Stimulated activated CD8-positive, alpha-beta memory T cell treated with anti-CD3 and anti-CD28 coated beads, Interleukin-4, amount 100 ng/mL, for 24 hours (primary cell): ENCODE results near the gene NSF.
"Not testable (repeated sequence)": the region's sequence is repeated elsewhere in the genome, so short reads cannot be mapped to it uniquely, and the experiment has no call there.

Experiments used
- DNase-seq: peaks from one replicate; pipeline ENCODE4 v3.0.0-alpha.2; 2020; ENCODE audit warnings: low read depth

The NSF gene

DNA sequence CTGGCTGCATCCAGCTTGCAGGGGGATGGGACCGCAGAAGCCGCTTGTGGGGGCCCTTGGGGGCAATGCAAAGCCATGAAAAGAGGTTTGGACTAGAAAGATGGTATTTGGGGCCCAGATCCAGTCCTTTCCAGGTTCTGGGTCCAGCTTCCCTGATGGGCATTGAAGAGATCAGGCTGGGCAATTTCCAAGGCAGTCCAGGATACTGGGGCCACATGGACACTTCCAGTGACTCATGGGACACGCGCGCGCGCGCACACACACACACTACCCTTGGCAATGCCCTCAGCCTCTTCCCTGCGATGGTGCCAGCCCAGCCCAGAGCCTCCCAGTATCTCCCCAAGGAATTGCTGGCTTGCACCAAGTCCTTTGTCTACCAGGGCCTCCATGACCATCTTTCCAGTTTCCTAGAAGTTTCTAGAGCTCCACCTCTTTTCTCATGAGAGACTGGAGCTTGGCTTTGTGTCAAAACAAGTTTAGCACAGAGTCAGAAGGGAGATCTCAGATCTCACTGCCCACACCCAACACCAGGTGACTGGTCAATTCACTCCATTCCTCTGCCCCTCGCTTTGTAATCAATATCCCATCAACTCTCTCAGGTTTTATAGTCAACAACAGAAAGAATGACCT is 183.8 kb downstream of the NSF start:
- no peak for DNase-seq

DNA sequence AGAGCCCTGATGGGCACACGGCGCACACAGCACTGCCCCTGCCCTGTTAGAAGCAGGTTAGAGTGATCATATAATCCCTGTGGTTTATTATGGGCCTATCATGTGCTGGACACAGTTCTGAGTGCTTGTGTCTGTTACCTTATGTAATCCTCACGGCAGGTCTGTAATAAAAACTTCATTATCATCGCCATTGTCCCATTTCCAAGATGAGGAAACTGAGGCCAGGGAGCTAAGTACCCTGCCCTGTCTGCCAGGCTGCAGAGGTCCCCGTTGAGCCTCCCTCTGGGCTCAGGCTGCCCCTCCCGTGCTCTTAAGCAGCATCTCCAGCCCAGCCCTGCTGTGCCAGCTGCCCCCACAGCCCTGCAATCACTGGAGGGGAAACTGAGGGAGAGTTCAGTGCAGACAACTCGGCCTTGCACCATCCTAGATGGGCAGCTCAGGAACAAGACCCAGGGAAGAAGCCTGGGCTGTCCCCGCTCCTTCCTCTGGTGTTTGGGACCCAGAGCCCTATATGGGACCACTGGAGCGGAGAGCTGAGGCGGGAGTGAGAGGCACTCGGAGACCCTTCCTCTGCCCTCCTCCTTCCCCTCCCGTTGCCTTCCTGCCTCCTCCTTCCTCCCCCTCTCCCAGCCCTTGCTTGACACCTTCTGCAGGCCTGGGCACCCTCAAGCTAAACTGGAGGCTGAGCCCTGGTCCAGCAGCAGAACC is 186.0 kb downstream of the NSF start:
- no peak for DNase-seq

DNA sequence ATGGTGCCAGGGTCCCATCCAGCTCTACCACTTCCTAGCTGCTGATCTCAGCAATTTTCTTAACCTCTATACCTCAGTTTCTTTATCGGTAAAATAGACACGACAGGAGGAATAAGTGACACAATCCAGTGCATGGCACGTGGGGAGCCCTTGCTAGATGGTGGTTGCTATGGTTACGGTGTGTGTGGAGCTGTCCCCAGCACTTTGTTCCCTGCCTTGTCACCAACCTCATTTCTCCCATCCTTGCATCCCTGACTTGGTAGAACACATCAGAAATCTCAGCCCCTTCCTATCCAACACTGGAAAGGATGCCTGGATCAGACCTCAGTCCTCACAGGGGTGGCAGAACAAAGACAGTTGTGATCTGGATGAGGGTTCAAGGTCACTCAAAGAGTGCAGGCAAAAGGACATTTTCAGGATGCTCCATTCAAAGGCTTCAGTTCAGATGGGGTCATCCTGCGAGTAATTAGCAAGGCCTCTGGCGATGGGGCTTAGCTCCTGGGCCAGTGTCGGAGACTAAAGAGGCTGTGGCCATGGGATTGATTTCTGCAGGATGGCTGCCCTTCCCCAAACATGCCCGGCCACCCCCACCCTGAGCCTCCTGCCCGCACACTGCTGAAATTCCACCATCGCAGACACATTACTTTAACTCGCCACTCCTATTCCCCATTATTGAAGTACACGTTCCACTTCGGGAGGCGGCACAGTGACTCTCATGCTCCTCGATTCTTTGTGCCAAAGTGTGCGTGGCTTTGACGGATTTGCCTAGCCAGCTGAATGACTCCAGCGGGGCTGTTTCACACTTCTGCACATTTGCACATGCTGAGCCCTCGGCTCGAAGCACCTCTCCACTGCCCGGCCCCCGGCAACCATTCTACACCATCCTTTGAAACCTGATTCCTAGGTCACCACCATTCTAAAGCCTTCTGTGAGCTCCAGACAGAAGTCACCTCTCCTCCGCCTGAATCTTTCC is 187.8 kb downstream of the NSF start:
- no peak for DNase-seq

DNA sequence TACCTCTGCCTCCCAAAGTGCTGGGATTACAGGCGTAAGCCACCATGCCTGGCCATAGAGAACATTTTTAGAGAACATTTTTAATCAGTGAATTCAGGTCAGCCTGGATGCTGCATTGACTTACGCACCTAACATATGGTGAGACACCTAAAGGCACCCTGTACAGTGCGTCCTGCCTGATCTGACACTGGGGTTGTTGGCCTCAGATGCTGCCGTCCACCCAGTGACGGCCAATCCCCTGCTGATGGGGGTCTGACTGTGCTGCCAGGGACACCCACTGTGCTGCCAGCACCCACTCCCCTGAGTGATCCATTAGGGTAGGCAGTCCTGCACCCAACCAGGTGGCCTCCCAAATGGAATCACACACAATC is 189.5 kb downstream of the NSF start:
- no peak for DNase-seq

DNA sequence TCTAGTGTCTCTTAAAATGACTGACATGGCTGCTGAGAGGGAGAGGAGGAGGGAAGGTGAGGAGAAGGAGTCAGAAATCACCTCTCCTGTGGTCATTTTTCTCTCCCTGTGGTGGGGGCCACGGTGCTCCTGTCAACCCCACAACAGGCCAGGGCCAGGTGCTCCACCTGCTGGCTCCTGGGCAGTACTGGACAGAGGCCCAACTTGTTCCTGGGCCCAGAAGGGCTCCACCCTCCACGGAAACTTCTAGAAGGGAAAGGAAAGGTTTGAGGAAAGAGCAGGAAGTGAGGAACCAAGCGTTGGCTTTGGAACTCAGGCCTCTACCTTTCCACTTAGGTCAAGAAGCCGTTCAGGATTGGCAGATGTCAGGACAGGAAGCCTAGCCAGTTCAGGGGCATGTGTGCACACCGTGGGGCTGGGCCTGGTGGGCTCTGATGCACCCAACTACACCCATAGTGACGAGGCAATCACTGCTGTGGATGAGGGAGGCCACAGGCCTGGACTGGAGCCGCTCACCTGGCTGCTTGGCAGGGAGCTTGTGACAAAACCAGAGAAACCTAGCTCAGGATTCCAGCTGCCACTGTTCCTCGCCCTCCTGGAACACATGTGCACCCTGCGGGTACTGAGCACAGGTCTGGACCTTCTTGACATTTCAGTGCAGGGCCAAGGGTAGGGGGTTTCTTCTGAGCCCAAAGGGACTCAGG is 191.9 kb downstream of the NSF start:
- DNase-seq: no peak

DNA sequence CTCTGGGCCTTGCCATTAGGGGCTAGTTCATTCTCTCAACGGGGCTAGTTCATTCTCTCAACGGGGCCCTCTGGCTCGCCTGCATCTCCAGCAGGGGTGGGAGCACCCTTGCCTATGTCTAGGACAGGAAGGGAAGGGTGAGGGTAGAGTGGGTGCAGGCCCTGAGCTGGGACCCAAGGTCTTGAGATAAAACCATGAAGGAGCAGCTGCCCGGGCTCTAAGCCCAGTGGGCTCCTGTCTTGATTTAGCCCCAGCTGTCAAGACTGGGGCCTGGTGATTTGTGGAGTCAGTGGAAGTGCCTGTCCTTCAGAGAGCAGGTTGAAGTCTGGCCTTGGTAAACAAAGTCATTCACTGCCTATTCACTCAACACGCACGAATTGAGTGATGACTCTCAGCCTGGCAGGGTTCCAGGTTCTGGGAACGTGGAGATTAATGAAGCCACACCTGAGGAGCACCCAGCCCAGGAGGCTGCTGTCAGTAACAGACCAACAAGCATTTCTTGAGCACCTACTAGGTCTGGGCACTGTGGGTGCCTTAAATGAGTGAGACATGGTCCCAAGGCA is 192.6 kb downstream of the NSF start:
- no peak for DNase-seq

DNA sequence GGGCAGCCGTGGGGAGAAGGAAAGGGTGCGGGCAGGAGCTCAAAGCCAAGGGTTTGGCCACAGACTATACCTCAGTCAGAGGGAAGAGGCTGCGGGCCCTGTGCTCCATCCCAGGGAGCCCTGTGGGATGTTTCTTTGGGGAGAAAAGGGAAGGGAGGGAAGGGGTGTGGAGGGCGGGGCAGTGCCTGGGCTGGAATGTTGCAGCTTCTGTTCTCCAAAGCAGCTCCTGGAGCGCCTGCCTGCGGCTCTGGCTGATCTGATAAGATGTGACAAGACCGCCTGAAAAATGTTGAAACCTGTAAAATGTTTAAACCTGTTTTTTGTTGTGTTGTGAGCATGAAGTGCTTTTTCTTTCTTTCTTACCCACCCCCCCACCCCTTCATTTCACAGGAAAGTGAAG is 195.2 kb downstream of the NSF start:
- no peak for DNase-seq

DNA sequence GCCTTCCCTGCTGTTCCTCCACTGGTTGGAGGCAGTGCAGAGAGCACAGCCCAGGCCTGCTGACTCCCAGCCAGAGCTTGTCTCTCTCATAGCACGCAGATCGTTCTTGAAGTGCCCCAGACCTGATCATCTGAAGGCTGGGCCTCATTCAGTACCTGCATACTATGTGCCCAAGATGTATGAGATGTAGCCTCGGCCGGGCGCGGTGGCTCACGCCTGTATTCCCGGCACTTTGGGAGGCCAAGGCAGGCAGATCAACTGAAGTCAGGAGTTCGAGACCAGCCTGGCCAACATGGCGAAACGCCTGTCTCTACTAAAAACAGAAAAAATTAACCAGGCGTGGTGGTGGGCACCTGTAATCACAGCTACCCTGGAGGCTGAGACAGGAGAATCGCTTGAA is 197.0 kb downstream of the NSF start:
- DNase-seq: no peak

DNA sequence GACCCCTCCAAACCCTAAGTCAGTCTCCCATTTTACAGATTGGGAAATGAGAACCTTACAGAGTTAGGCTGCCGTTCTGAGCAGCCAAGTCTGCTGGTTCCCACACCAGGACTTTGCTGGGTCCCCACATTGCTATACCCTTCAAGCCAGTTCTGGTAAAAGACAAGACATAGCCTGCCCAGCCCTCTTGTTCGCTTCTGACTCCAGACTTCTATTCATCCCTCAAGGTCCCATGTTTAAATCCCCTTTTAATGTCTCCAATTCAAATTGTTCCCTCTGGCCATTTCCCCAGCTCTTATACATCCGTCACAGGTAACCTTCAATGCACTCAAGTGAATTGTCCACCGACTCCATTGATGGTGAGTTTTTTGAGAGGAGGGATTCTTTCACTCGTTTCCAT is 197.8 kb downstream of the NSF start:
- DNase-seq: no peak

DNA sequence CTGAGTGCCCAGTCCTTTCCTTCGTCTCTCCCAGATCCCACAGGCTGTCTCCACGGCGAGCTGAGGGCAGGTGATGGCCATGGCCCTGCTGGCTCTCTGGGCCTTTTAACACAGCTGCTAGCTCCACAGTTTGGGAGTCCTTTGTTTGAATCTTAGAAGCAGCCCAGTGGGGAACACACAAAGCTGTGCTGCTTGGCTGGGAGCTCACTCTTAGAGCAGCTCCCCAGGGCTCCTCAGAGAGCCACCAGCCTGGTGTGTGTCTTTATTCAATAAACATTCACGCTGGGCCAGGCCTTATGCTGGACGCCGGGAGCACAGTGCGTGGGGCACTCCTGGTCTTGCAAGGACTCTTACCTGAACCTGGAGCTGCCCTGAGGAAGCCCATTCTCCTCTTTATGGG is 198.3 kb downstream of the NSF start:
- DNase-seq: no peak

DNA sequence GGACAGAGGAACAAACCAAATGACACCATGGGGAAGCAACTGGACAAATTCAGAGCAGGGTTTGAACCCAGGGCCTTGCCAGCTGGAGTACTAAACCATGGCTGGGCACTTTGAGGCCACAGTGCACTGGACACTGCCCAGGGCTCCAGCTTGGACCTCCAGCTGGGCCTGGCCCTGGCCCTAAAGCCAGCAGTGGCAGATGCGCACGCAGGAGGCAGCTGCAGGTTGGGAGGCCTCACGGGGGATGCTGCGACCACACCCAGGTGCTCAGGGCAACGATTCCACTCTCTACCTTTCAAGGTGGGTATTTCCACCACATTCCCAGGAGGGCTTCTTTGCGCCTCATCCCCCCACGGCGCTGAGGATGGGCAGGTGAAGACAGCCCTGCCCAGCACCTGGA is 199.1 kb downstream of the NSF start:
- no peak for DNase-seq

DNA sequence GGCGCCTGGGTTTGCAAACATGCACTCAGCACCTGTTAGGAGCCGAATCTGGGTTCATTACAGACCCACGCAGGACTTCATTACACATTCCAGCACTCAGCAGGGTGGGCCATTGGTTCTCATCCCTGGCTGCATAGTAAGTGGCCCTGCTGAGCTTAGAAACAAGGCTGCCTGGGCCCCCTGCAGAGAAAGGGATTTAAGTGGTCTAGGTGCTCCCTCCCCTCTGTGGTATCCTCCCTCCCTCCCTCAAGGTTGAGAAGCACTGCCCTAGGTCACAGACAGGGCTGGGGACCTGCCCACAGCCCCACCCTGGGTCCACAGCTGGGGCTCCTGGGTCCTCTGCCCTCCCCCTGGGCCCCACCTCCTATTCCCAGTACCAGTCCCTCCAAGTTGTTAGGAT is 199.7 kb downstream of the NSF start:
- no peak for DNase-seq

DNA sequence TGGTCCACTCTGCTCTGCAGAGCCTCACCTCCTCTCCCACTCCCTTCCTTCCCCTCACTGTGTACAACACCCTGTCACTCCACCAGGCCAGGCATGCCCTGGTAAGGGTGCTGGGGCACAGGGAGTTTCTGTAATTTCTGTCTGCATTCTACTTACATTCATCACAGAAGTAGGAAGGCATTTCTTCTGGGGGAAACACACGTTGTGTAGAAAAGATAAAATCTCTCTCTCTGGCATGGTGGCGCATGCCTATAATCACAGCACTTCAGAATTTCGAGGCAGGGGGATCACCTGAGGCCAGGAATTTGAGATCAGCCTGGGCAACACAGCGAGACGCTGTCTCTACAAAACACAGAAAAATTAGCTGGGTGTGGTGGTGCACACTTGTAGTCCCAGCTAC is 201.1 kb downstream of the NSF start:
- DNase-seq: no peak

DNA sequence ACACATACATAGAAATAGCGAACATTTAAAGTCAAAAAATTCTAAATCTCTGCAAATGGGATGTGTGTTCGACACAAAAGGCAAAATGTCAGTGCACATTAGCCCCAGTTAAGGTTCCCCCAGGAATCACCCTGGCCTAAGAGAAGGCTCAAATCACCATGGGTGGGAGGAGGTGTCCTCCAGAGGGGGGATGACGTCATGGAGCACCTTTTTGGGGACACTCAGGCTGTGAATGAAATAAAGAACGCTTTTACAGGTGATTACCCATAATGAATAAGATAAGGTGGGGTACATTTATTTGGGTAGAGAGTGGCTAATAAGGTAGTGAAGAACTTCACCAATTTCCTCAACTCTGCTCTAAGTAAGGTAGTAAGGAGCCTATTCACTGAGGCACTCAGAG is 201.6 kb downstream of the NSF start:
- DNase-seq: no peak

DNA sequence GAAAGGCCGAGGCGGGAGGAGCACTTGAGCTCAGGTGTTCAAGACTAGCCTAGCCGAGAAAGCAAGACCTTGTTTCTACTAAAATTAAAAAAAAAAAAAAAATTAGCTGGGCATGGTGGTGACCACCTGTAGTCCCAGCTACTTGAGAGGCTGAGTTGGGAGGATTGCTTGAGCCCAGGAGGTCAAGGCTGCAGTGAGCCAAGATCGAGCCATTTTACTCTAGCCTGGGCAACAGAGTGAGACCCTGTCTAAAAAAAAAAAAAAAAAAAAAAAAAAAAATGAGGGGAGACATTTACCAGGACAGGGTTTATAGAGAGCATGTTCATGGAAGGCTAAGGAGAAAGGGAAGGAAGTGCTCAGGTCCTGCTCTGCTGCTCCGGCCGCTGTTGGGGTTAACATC is 202.6 kb downstream of the NSF start:
- not testable (repeated sequence) for DNase-seq

DNA sequence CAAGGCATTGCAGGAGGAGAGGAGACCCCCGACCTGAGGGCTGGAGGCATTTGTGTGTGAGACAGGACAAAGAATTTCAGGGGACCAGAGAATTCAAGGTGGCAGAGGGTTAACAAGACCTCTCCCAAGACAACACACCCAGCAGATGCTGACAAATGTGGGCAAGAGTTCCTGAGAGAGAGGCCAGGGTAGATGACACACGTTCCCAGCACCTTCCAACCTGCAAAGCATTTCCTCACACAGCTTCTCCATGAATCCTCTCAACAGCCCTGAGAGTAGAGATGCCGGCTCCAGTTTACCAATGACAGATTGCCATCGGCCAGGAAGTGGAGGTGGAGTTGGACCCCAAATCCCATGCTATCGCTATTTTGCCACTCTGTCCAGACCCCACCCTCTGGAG is 203.1 kb downstream of the NSF start:
- no peak for DNase-seq

DNA sequence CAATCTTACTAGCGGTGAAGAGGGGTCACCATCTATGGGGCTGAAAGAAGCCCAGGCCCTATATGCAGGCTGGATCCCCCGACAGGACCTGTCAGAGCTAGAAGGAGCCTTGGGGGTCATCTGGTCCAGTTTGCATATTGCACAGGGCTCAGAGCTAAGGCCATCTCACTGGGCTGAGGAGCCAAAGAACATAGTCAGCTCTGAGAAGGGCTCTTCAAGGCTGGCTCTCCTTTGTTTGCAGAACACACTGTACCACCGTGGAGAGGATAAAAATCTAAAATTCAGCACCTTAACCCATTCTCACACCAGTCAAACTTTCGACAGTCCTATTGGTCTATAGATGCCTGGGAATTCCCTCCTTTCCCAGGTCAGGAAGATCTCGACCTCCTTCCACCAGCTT is 203.8 kb downstream of the NSF start:
- no peak for DNase-seq

DNA sequence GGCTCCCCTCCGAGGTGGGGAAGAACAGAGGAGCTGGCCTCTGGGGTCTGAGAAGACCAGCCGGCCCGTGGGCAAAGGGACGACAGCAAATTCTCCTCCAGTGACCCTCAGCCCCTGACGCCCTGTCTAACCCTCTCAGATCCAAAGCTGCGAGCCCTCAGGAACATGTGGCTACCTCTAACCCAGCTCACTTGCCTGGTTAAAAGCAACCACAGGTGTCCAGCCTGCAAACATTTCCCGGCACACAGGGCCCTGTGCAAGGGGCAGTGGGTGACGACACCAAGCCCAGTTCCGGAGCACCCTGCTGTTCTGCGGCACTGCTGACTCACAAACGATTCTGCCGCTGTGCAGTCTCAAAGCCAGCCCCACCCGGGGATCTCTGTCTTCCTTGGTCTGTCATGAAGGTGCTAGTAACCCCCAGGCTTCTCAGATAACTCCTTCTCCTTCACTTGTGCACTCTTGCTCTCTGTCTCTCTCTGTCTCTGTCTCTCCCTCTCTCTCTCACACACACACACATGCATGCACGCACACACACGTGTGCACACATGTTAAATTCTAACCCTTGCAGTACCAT is 205.0 kb downstream of the NSF start:
- DNase-seq: no peak

DNA sequence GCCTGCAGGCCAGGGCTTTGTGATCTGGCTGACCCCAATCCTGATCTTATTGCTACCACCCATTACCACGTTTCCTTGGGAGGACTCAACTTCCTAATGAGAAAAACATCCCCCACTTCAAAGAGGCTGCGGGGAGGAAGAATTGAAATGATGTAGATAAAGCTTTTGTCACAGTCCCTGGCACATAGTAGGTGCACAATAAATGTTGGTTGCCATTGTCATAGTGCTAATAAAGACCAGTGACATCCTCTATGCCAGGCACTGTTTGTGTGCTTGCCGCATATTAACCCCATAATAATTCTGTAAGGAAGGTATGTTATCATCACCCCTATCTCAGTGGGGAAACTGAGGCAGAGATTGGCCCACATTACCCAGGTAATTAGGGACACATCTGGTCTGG is 205.6 kb downstream of the NSF start:
- DNase-seq: no peak

DNA sequence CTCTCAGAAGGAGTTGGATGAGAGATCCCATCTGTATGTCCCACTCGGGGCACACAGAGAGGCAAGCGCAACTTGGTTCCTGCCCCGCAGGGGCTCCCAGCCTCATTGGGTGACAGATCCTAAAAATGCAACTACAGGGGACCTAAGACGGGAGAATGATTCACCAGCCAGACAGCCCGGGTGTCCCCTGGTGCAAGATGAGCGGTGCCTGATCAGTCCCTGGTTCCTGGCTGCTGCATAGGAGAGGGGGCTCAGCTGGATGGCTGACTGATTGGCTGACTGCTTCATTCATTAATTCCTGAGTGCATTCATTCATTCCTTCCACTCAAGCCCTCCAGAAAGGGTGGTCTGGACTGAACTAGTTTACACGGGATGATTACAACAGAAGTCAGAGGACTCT is 206.1 kb downstream of the NSF start:
- no peak for DNase-seq

DNA sequence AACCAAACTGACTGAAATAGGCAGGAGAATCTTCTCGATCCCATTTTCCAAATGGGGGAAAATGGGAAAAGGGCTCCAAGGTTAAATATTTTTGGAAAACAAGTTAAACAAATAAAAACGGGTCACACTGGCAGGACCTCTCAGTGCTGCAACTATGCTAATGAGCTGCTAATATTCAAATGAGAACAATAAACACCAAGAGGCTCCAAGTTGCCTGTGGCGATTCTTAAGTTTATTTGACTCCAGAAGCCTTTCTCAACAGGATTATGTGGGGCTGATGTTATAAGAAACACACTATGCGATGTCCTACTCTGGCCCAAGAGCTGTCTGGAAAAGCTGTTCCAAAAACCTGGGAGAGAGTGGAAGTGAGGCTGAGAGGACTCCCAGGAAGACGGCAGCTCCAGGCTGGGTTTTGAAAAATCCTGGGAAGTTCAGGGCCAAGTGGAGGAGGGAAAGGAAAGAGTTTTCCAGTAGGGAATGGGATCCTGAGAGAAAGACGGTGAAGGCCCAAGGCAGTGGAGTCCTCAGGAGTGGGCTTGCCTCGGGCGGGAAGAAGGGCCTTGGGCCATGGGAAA is 206.6 kb downstream of the NSF start:
- no peak for DNase-seq
